Amniotic epithelial cell (primary cell): ENCODE measurements around the gene ARIH1.

Experiments used
- DNase-seq: peaks from one replicate; pipeline ENCODE4 v3.0.0-alpha.2; 2010; ENCODE audit warnings: low read depth

The ARIH1 gene

GRCh38 chr15:72487070-72487797 is 13.1 kb downstream of the ARIH1 start:
- DNase-seq, result peak; percentile 31

DNA sequence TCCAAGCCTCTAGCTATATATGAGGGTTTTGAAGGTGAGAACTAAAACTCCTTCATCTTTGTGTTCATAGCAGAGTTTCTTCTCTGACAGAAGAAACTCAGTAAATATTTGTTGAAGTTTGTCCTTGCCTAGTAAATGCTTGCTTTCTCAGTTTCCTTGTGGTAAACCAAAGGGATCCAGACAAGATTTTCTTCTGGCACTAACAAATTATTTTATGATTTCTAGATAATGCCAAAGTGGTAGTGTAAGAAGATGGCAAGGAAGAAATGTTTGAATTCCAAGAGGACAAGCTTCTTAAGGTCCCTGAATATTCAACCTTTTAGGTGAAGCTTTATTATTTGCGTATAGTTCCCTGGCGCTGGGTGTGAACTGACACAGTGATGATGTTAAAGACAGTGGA is 14.4 kb downstream of the ARIH1 start:
- no peak for DNase-seq

DNA sequence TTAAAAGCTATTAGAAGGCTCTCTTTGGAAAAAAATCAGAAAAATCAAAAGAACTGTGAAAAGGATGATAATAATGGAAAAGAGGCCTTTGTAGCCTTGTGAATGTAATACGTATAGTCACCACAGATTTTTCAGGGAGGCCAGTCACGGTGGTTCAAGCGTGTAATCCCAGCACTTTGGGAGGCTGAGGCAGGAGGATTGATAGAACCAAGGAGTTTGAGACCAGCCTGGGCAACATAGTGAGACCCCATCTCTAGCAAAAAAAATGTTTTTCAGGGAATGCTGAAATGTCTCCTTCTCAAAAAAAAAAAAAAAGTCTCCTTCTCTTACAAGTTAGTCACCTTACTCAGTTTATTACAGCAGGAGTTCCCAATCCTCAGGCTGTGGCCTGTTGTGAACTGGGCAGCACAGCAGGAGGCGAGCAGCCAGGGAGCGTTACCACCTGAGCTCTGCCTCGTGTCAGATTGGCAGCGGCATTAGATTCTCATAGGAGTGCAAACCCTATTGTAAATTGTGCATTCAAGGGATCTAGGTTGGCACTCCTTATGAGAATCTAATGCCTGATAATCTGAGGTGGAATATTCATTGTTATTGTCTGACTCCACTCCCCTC is 15.9 kb downstream of the ARIH1 start:
- no peak for DNase-seq

DNA sequence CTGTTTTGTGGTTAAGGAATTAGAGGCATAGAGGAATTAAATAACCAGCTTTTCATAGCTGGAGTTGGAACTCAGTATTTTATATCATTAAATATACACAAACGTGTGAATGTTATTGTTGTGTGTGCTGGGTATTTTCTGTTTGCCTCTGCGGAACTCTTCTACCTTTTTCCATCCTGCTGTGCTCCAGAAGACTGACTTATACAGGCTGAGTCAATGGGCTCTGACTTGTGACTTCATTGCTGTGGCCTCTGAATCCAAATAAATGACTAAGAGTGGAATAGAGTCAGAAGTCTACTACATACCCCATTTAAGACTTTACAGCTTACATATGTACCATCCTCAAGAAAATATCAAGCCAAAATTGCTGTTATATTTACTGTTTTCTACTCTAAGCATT is 17.6 kb downstream of the ARIH1 start:
- DNase-seq, result peak; percentile 67

DNA sequence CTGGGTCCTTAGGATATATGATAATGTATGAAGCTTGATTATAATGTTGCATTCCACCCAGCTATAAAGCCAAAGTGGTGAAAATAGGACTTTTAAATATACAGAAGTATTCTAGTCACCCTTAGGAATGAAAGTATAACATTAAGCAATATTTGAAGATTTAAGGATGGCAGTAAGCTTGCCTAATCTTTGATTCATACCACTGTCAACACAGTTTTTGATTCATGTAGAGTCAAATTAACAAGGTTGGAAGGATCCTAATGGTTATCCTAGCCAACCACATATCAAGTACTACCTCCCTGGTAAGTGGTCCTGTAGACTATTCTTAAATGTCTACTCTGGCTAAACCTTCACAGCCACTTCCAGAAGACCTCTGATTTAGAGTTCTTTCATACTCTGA is 18.6 kb downstream of the ARIH1 start:
- DNase-seq, result peak; percentile 63

GRCh38 chr15:72493220-72493619 is 19.1 kb downstream of the ARIH1 start:
- no peak for DNase-seq

DNA sequence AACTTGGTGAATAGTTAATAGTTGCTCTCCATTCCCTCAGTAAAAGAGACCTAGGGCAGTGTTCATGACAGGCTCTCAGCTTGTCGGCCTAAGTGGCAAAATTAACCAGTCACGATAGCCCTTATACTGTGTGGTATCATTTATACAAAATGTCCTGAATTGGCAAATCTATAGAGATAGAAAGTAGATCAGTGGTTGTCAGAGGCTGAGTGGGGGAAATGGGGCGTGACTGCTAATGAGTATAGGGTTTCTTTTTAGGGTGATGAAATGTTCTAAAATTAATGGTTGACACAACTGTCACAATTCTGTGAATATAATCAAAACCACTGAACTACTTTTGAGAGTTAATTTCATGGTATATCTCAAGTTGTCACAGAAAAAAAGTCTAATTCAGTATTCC is 20.9 kb downstream of the ARIH1 start:
- no peak for DNase-seq

GRCh38 chr15:72496783-72497182 is 22.7 kb downstream of the ARIH1 start:
- DNase-seq, result no peak

GRCh38 chr15:72497402-72497801 is 23.3 kb downstream of the ARIH1 start:
- no peak for DNase-seq

GRCh38 chr15:72502220-72502809 is 28.2 kb downstream of the ARIH1 start:
- peak; percentile 28 for DNase-seq

DNA sequence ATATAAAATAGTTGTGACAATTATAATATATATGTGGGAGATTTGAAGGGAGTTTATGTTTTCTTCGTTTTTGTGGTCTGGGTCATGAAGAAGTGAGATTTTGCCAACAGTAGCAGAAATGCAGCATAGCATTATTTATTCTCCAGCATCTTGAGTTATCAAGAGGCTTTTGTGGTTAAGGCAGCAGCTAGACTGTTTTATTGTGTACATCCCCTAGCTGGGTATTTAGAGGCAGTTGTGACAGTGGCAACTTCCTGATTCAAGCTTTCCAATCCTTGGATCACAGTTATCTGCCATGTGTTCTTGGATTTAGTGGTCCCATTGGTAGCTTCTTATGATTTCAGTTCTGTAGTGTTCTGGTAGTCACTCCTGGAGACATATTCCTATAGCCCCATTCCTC is 29.0 kb downstream of the ARIH1 start:
- DNase-seq, result peak; percentile 56

GRCh38 chr15:72507402-72508092 is 33.4 kb downstream of the ARIH1 start:
- DNase-seq, result no peak

- no peak for DNase-seq
Measured at GRCh38 chr15:72509484-72509883, 35.4 kb downstream of the ARIH1 start.

DNA sequence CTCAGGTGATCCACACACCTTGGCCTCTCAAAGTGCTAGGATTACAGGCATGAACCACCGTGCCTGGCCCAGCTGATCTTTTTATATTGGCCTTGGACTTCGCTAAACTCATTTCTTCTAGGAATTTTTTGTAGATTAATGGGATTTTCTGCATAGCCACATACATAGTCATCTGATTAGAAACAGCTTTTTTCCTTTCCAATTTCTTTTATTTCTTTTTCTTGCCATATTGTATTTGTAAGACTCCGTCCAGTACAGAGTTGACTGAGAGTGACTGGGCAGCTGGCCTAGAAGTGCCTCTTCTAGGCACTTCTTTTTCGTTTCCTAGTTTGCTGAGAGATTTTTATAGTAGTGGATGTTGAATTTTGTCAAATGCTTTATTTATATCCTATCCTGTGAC is 37.4 kb downstream of the ARIH1 start:
- no peak for DNase-seq

DNA sequence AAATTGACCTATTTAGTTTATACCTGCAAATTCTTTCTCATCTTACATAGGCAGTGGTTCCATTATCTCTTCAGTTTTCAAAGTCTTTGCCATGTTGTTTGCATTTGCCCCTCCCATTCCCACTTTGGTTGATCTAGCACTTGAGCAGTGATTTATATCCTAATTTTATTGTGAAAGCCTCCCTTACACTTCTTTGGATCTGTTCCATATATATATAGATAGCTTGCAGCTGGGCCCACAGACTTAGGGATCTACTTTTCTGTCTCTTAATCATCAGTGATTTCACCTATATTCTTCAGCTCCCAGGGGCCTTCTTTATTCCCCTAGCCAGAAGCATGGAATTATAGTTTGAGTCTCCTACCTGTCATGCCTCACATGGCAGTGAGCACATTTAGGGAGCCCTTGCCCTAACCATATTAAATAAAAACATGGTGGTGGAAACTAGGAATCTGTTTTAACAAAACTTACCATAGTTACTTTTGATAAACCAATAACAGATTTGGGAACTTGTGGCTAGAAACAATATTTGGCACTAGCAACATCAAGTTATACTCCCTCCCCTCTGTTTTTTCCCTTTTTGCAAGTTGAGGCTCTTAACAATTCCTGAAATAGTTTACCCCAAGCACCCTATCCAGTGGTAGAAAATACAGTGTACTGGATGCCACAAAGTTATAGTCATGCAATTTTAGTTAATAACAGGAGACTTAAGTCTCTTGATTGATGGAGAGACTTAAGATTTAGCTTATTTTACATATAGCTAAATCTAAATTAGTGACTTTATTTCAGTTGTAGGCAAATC is 41.7 kb downstream of the ARIH1 start:
- peak; percentile 62 for DNase-seq

- DNase-seq, result no peak
Measured at GRCh38 chr15:72516777-72517176, 42.6 kb downstream of the ARIH1 start.

DNA sequence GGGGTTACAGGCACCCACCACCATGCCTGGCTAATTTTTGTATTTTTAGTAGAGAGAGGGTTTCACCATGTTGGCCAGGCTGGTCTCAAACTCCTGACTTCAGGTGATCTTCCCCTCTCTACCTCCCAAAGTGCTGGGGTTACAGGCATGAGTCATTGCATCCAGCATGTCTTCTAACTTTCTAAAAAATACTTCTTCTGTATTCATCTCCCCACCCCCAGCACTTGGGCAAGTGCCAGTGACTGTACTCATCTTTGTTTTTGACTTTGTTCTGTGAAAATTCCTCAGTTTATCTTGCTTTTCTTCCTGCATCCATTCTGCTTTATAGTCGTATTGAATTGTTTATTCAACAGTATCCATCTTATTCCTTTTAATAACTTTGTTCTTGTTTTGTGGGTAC is 47.6 kb downstream of the ARIH1 start:
- DNase-seq, result peak; percentile 72

- DNase-seq, result no peak
Measured at GRCh38 chr15:72532991-72533601, 59.0 kb downstream of the ARIH1 start.

DNA sequence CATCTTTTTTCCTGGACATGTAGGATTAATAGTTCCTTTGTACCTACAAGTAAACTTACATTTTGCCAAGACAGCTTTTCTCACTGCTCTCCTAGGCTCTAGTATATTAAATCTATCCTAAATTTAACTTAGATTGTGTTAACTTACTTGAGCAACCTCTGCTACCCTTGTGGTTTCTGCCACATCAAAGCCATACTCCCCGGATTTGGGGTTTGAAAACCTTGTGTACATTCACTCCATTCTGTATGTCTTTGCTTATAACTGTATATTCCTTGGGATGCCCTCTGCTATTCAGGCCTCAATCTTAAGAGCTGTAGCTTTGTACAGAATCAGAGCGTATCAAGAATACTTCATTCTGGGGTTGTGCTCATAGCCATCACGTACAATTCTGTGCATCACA is 60.4 kb downstream of the ARIH1 start:
- DNase-seq, result no peak

- DNase-seq, result no peak
Measured at GRCh38 chr15:72535911-72536310, 61.8 kb downstream of the ARIH1 start.

GRCh38 chr15:72536506-72536905 is 62.4 kb downstream of the ARIH1 start:
- peak; percentile 32 for DNase-seq

GRCh38 chr15:72538931-72539330 is 64.8 kb downstream of the ARIH1 start:
- DNase-seq, result no peak
